ENCODE data around the gene CADM4. TPM values are rescaled to one million over a fixed set of nuclear protein-coding genes. Genes with fewer than 3 reads are reported as not detected.

Gene CADM4
- total RNA-seq, 1 donor from 2014 or later, result 21.9 TPM

DNA sequence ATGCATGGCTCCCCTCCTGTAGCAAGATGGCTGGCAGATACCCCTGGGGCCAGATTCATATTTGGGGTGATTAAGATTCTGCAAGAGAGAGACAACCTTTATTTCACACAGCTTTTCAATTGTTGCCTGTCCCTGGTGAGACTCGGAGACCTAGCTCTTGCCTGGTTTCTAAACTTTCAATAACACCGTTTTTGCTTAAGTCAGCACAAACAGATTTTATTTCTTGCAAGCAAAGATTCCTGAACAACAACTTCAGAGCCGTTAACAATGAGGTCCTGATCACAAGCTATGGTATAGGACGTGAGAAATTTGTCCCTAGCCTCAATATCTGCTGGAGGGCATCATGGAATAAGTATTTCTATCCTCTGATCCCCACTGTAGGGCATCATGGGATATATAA lies 2.9 kb upstream of the CADM4 start:
- no peaks in the 10 kb centered on the region for H3K36me3 ChIP-seq (ENCODE audit: control insufficient read depth, insufficient read depth, low read length)
- TF ChIP-seq, protein P1, sequence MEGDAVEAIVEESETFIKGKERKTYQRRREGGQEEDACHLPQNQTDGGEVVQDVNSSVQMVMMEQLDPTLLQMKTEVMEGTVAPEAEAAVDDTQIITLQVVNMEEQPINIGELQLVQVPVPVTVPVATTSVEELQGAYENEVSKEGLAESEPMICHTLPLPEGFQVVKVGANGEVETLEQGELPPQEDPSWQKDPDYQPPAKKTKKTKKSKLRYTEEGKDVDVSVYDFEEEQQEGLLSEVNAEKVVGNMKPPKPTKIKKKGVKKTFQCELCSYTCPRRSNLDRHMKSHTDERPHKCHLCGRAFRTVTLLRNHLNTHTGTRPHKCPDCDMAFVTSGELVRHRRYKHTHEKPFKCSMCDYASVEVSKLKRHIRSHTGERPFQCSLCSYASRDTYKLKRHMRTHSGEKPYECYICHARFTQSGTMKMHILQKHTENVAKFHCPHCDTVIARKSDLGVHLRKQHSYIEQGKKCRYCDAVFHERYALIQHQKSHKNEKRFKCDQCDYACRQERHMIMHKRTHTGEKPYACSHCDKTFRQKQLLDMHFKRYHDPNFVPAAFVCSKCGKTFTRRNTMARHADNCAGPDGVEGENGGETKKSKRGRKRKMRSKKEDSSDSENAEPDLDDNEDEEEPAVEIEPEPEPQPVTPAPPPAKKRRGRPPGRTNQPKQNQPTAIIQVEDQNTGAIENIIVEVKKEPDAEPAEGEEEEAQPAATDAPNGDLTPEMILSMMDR (IDR thresholded peaks at IDR 0.05; ENCODE audit: insufficient read depth, low read length, poor library complexity, severe bottlenecking), result no peak
- DNase-seq (ENCODE audit: low read depth), result no peak
- H3K27me3 ChIP-seq (ENCODE audit: control insufficient read depth, insufficient read depth, low read length), result peaks cover 9% of the 10 kb centered on the region
- H3K4me3 ChIP-seq (ENCODE audit: low read depth, low read length), result no peak overlapping the region

- no peak for DNase-seq (ENCODE audit: low read depth)
- H3K36me3 ChIP-seq (ENCODE audit: control insufficient read depth, insufficient read depth, low read length), result no peaks in the 10 kb centered on the region
- TF ChIP-seq, protein P1 (IDR thresholded peaks at IDR 0.05; ENCODE audit: insufficient read depth, low read length, poor library complexity, severe bottlenecking), result no peak
- peaks cover 9% of the 10 kb centered on the region for H3K27me3 ChIP-seq (ENCODE audit: control insufficient read depth, insufficient read depth, low read length)
- no peak overlapping the region for H3K4me3 ChIP-seq (ENCODE audit: low read depth, low read length)
These were observed 1.7 kb upstream of the CADM4 start for GRCh38 chr19:43641333-43641732.

GRCh38 chr19:43640424-43640757 lies 741 bp upstream of the CADM4 start:
- Histone ChIP-seq H3K36me3 (ENCODE audit: control insufficient read depth, insufficient read depth, low read length) (no peaks in the 10 kb centered on the region), H3K4me3 (ENCODE audit: low read depth, low read length) (peak overlapping the region; percentile 66), H3K27me3 (ENCODE audit: control insufficient read depth, insufficient read depth, low read length) (peaks cover 9% of the 10 kb centered on the region)
- DNase-seq (ENCODE audit: low read depth), result no peak
- TF ChIP-seq, protein P1 (IDR thresholded peaks at IDR 0.05; ENCODE audit: insufficient read depth, low read length, poor library complexity, severe bottlenecking), result no peak

DNA sequence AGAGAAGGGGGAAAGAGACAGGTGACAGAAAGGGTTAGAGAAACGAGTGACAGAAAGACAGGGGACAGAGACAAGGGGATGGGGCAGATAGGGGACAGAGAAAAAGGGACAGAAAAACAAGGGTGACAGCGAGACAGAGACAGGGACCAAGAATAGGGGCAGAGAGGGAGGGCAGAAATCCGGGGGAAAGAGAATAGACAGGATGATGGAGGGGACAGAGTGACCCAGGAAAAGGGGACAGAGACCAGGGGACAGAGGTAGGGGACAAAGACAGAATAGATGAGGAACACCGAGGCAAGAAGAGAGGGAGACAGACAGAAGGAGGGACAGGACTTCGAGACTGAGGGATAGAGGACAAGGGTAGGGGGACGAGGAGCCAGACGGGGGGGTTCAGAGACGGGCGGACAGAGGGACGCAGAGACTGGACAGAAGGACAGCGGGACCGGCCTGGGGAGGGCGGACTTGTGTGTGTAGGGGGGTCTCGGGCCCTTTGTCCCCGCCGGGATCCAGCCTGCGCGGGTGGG lies 593 bp downstream of the CADM4 start:
- peak overlapping the region; percentile 62 for H3K4me3 ChIP-seq (ENCODE audit: low read depth, low read length)
- TF ChIP-seq, protein P1 (IDR thresholded peaks at IDR 0.05; ENCODE audit: insufficient read depth, low read length, poor library complexity, severe bottlenecking), result no peak
- DNase-seq (ENCODE audit: low read depth), result no peak
- H3K36me3 ChIP-seq (ENCODE audit: control insufficient read depth, insufficient read depth, low read length), result no peaks in the 10 kb centered on the region
- H3K27me3 ChIP-seq (ENCODE audit: control insufficient read depth, insufficient read depth, low read length), result peaks cover 9% of the 10 kb centered on the region

GRCh38 chr19:43638214-43638994 lies 1.2 kb downstream of the CADM4 start:
- TF ChIP-seq, protein P1 (IDR thresholded peaks at IDR 0.05; ENCODE audit: insufficient read depth, low read length, poor library complexity, severe bottlenecking), result no peak
- H3K4me3 ChIP-seq (ENCODE audit: low read depth, low read length), result no peak overlapping the region
- no peak for DNase-seq (ENCODE audit: low read depth)
- H3K36me3 ChIP-seq (ENCODE audit: control insufficient read depth, insufficient read depth, low read length), result no peaks in the 10 kb centered on the region
- peaks cover 9% of the 10 kb centered on the region for H3K27me3 ChIP-seq (ENCODE audit: control insufficient read depth, insufficient read depth, low read length)
